HEK293T (cell line): ENCODE results near the gene CDH1.

ENCODE experiments used
- ARNT ChIP-seq: fragments of 450-650 bp; IDR thresholded peaks from 2 replicates; pipeline ENCODE4 v1.6.1; 2017; ENCODE audit warnings: mild to moderate bottlenecking
- BHLHE40 ChIP-seq: fragments of 450-650 bp; IDR thresholded peaks from 2 replicates; pipeline ENCODE4 v1.6.1; 2016; ENCODE audit warnings: mild to moderate bottlenecking, moderate library complexity, borderline replicate concordance
- ELF4 ChIP-seq: fragments of 450-650 bp; IDR thresholded peaks from 2 replicates; pipeline ENCODE4 v1.6.1; 2017; ENCODE audit warnings: antibody characterized with exemption
- FOXA1 ChIP-seq: fragments of 450-650 bp; IDR thresholded peaks from 2 replicates; pipeline ENCODE4 v1.6.1; 2016; ENCODE audit warnings: mild to moderate bottlenecking
- FOXK2 ChIP-seq: fragments of 450-650 bp; IDR thresholded peaks from 2 replicates; pipeline ENCODE4 v1.6.1; 2016; ENCODE audit warnings: mild to moderate bottlenecking
- FOXM1 ChIP-seq: fragments of 450-650 bp; IDR thresholded peaks from 2 replicates; pipeline ENCODE4 v1.6.1; 2017; ENCODE audit warnings: mild to moderate bottlenecking, borderline replicate concordance
- HDGF ChIP-seq: fragments of 450-650 bp; IDR thresholded peaks from 2 replicates; pipeline ENCODE4 v1.6.1; 2017; ENCODE audit warnings: antibody characterized with exemption, borderline replicate concordance
- NFRKB ChIP-seq: fragments of 450-650 bp; IDR thresholded peaks from 2 replicates; pipeline ENCODE4 v1.6.1; 2016; ENCODE audit warnings: mild to moderate bottlenecking, moderate library complexity
- PKNOX1 ChIP-seq: fragments of 450-650 bp; IDR thresholded peaks from 2 replicates; pipeline ENCODE4 v1.6.1; 2016
- SP1 ChIP-seq: fragments of 450-650 bp; IDR thresholded peaks from 2 replicates; pipeline ENCODE4 v1.6.1; 2017
- SUZ12 ChIP-seq: fragments of 450-650 bp; IDR thresholded peaks from 2 replicates; pipeline ENCODE4 v1.6.1; 2016; ENCODE audit warnings: mild to moderate bottlenecking
- TARDBP ChIP-seq: fragments of 450-650 bp; IDR thresholded peaks from 2 replicates; pipeline ENCODE4 v1.6.1; 2016
- ZNF384 ChIP-seq: fragments of 450-650 bp; IDR thresholded peaks from 2 replicates; pipeline ENCODE4 v1.6.1; 2016

- TF ChIP-seq SP1 (no peak), PKNOX1 (no peak), ARNT (no peak), FOXM1 (no peak), FOXA1 (no peak), FOXK2 (no peak), TARDBP (no peak), HDGF (no peak), NFRKB (no peak), BHLHE40 (no peak), ELF4 (no peak), ZNF384 (no peak), SUZ12 (no peak)
Observed at GRCh38 chr16:68873635-68874471, 136.8 kb downstream of the CDH1 start.
